ENCODE measurements around the gene MAPK8IP2.
"Not testable (repeated sequence)": the region's sequence is repeated elsewhere in the genome, so short reads cannot be mapped to it uniquely, and the experiment has no call there.

The MAPK8IP2 gene

DNA sequence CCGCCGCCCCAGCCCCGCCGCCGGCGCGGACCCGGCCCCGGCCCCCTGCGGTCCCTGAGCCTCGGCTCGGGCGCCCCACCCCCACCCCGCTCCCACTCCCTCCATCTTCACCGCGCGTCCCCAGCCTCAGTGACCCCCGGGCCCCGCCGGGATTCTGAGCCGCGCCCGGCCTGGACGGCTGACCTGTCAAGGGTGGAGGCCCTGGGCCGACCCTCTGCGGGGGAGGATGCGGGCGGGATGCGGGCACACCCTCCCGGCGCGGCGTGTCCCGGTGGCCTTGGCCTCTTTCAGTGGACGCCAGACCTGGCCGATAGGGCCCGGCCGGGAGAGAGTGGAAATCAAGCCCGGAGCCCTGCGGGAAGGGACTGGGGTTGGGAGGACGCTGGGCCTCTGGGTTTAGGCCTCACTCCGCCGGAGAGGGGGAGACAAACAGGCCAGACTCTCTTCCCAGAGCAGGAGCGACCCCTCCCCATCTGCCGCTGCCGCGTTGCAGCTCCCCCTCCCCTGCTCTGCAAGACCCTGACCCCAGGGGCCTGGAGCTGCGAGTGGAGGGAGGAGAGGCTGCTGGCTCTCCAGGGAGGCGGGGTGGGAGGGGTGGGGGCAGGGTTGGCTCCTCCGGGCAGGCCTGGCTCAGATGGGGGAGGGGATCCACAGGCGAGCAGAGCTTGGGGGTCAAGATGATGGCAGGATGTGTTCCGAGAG is 525 bp downstream of the MAPK8IP2 start:
- DNase-seq, result no peak

DNA sequence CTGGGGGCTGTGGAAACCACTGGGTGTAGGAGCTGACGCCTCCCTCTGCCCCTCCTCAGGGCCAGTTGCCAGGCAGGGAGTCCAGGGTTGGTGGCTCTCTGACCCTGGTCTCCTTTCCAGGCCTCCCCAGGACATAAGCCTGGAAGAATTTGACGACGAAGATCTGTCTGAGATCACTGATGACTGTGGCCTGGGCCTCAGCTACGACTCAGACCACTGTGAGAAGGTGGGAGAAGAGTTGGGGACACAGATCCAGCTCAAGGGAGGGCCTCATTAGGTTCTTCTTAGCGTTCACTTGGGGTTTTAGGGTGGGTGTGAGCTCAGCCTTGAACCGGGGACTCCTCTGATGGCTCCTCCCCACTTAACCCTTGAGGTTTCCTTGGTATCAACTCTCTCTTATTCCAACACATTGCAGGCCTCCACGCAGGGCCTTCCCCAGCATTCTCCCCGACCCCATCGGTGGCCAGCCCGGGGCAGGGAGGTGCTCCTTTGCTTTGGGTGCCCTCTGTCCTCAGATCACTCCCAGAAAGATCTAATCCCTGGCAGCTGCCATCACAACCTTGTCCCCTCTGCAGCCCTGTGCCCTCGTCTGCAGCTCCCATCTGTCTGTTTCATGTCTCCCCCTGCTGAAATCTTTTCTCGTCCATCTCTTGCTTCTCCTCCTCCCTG is 1.2 kb downstream of the MAPK8IP2 start:
- DNase-seq, result no peak

DNA sequence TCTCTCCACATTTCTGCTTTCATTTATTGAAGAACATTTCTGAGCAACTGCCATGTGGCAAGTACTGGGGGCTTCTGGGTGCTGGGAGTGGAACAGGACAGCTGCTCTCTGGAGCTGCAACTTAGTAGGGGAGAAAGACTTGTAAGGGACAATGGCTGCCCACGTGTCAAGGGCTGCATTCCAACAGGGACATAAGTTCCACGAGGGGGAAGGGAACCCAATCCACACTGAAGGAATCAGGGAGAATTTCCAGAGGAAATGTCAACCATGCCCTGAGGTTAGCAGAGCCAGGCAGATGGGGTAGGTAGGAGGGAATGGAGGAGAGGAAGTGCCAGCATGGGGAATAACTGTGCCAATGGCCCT is 1.7 kb downstream of the MAPK8IP2 start:
- no peak for DNase-seq

DNA sequence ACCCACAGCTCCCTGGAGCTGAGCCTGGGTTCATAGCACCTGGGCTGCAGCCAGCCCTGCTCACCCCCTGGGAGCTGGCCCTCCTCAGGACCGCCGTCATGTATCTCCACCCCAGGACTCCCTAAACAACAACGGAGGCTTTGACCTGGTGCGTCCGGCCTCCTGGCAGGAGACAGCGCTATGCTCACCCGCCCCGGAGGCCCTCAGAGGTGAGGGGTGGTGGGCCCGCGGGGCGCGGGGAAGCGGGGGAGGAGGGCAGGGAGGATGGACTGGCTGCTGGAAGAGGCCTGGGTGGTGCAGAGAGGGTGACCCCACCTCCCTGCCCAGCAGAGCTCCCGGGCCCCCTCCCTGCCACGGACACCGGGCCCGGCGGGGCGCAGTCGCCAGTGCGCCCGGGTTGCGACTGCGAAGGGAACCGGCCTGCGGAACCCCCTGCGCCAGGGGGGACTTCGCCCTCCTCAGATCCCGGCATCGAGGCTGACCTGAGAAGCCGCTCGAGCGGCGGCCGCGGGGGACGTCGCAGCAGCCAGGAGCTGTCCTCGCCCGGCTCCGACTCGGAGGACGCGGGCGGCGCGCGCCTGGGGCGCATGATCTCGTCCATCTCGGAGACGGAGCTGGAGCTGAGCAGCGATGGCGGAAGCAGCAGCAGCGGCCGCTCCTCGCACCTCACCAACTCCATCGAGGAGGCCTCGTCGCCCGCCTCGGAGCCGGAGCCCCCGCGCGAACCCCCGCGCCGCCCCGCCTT is 3.1 kb downstream of the MAPK8IP2 start:
- no peak for DNase-seq

DNA sequence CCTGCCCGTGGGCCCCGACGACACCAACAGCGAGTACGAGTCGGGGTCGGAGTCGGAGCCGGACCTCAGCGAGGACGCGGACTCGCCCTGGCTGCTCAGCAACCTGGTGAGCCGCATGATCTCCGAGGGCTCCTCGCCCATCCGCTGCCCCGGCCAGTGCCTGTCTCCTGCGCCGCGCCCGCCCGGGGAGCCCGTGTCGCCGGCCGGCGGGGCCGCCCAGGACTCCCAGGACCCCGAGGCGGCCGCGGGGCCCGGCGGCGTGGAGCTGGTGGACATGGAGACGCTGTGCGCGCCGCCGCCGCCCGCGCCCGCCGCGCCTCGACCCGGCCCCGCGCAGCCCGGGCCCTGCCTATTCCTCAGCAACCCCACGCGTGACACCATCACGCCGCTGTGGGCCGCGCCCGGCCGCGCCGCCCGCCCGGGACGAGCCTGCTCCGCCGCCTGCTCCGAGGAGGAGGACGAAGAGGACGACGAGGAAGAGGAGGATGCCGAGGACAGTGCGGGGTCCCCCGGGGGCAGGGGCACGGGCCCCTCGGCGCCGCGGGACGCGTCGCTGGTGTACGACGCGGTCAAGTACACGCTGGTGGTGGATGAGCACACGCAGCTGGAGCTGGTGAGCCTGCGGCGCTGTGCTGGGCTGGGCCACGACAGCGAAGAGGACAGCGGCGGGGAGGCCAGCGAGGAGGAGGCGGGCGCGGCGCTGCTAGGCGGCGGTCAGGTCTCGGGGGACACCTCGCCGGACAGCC is 3.8 kb downstream of the MAPK8IP2 start:
- DNase-seq, result no peak

DNA sequence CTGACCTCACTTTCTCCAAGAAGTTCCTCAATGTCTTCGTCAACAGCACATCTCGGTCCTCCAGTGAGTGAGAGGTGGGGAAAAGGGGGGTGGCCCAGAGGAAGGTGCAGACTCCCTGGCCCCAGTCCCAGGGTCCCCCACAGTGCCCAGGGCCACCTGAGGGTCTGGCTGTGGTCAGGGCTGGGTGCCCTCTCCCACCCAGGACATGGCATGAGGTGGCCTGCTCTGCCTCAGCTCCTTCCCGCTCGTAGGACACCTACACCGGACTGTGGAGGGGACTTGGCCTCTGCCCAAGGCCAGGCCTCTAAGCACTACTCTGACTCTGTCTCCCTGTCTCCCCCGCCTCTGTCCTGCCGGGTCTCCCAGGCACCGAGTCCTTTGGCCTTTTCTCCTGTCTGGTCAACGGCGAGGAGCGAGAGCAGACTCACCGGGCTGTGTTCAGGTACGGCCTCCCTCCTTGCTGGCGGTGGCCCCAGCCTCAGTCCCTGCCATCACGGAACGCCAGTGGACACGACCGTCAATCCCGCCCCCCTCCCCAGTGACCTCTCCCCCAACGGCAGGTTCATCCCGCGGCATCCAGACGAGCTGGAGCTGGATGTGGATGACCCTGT is 4.5 kb downstream of the MAPK8IP2 start:
- DNase-seq, result no peak

DNA sequence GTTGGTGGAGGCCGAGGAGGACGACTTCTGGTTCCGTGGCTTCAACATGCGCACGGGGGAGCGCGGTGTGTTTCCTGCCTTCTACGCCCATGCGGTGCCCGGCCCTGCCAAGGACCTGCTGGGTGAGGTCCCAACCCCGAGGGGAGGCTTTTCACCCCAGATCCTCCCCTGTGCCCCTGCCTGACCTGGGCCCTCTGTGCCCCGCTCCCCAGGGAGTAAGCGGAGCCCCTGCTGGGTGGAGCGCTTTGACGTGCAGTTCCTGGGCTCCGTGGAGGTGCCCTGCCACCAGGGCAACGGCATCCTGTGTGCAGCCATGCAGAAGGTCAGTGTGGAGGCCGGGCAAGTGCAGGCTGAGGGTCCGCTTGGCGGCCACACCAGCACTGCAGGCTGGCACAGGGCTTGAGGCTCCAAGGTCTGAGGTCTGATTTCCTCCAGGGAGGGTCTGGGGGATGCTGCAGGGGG is 5.1 kb downstream of the MAPK8IP2 start:
- DNase-seq, result no peak

DNA sequence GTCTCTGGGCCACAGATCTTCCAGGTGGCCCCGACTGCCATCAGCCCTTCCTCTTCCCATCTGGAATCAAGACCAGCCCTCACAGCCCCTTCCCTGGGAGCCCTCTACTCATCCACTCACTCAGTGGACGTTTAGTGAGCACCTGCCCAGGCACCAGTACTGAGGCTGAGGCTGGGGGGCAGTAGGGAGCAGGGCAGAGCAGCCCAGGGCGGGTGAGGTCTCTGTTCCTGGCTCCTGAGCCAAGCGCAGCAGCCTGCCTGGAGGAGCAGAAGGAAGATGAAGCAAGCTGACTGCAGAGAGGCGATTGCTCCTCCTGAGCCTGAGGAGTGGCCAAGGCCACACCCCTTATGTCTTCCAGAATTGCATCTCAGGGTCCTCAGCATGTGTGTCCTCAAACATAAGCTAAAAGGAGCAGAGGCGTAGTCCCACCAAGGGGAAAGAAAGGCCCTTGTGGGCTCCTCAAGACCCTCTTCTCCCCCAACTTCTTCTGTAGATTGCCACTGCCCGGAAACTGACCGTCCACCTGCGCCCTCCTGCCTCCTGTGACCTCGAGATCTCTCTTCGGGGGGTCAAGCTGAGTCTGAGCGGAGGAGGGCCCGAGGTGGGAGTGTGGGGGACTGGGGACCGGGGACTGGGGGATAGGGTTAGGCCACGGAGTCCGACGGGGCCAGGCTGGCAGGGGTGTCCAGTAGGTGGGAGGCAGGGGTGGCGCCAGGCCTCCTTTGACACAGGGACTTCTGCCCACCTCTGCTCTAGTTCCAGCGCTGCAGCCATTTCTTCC is 5.8 kb downstream of the MAPK8IP2 start:
- no peak for DNase-seq

DNA sequence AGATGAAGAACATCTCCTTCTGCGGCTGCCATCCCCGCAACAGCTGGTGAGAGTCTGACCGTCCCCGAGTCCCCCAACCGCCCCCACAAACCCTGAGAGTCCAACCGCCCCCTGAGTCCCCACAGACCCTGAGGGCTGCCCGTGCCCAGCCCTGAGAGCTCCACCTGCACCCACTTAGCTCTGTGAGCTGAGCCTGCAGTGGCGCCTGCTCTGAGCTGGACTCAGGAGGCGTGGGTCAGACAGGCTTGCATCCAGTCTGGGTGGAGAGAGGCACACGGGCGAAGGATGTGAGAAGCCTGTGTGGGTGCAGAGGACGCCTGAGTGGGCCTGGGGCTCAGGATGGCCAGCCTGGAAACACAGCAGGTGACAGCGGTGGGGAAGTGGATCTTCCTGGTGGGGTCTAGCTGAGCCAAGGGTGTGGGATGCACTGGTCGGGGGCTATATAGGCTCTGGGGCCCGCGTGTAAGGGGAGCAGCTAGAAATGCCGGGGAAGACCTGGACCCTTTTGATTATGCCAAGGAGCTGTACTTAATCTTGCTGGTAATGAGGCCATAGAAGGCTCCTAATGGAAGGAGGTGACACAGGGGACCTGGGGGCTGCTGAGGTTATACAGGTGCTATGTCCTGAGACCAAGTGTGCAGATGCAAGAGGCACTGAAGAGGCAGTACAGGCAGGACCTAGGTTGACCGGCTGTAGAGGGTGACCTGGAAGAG is 6.5 kb downstream of the MAPK8IP2 start:
- DNase-seq, result no peak

DNA sequence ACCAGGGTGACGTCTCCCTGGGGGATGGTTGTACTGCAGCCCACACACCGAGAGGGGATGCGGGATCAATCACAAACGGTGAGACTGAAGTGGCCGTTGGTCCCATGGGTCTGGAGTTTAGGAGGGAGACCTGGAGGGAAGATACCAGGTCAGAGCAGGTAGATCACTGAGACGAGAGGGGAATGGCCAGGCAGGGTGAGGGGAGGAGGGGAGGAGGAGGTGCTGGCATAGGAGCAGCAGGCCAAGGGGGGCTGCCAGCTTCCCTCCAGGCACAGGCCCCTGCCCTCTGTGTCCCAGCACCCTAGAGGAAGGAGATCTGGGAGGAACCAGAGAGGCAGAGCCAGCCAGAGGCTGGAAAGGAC is 7.0 kb downstream of the MAPK8IP2 start:
- DNase-seq, result no peak

DNA sequence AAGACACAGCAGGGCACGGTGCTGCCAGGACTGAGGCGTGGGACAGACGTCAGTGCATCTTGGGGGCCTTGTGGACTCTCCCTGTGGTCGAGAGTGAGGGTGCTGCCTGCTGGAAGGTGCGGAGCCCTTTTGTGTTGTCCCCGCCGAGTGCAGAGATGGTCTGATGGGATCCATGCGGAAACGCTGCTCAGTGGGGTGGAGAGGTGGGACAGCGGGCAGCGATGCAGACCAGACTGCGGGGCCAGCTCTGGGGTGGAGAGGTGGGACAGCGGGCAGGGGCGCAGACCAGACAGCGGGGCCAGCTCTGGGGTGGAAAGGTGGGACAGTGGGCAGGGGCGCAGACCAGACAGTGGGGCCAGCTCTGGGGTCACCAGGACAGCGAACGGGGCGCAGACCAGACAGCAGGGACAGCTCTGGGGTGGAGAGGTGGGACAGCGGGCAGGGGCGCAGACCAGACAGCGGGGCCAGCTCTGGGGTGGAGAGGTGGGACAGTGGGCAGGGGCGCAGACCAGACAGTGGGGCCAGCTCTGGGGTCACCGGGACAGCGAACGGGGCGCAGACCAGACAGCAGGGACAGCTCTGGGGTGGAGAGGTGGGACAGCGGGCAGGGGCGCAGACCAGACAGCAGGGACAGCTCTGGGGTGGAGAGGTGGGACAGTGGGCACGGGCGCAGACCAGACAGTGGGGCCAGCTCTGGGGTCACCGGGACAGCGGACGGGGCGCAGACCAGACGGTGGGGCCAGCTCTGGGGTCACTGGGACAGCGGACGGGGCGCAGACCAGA is 7.7 kb downstream of the MAPK8IP2 start:
- not testable (repeated sequence) for DNase-seq

DNA sequence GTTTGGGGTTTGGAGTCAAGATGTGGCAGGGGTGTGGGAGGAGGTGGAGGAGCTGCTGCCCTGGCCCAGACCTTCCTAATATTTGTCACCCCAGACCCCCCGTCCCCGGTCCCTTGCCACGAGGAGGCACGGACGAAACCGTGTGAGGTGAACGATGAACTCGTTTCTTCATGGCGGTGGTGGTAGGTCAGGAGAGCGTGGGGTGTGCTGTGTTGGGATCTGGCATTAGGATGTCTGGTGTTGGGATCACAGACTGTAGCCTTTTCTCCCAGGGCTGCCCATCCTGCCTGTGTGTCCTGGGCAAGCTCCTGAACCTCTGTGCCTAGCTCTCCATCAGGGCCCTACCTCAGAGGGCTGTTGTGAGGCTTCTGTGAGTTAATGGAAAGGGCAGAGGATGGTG is 8.4 kb downstream of the MAPK8IP2 start:
- DNase-seq, result no peak

DNA sequence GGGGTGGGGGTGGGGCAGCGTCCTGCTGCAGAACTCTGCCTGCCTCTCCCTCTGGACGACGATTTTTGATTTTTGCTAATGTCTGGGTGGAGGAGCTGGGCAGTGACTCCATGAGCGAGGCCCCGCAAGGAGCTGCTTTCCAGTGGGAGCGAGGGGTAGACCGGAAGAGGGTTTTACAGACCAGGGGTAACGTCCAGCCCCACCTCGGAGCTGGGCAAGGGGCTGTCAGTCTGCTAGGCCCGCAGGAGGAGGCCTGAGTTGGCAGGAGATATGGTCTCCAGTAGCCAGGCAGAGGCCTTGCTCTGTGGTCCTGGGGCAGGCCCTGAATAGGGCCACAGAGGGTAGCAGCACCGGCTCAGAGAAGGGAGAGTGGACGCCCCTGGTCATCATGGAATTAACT is 9.0 kb downstream of the MAPK8IP2 start:
- DNase-seq, result no peak

DNA sequence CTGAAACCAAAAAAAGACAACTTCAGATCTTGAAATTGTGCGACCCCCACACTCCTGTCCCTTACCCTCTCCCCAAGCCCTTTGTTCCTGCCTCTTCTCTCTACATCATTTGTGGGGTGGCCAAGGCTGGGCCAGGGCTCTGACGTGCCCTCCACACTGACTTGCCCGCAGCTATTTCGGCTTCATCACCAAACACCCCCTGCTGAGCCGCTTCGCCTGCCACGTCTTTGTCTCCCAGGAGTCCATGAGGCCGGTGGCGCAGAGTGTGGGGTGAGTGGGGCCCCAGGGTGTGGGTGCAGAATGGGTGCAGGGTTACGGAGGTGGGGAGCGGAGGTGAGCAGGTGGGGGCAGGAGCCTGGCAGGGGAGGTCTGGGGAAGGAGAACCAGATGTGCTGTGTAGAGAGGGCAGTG is 9.5 kb downstream of the MAPK8IP2 start:
- DNase-seq, result no peak

DNA sequence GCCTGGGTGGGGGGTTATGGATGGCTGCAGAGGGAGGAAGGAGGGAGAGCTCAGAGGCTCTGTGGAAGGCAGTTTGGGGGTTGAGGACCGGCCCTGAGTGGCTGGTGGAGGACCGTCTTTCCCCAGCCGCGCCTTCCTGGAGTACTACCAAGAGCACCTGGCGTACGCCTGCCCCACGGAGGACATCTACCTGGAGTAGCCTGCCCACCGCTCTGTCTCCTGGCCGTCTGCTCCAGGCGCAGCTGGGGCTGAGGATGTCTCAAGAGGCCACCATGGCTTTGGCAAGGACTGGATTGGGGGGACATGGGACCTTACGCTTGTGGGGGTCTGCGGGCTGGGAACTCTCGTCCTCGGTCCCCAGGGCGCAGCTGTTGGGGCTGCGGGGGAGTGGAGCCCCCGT is 10.0 kb downstream of the MAPK8IP2 start:
- no peak for DNase-seq

DNA sequence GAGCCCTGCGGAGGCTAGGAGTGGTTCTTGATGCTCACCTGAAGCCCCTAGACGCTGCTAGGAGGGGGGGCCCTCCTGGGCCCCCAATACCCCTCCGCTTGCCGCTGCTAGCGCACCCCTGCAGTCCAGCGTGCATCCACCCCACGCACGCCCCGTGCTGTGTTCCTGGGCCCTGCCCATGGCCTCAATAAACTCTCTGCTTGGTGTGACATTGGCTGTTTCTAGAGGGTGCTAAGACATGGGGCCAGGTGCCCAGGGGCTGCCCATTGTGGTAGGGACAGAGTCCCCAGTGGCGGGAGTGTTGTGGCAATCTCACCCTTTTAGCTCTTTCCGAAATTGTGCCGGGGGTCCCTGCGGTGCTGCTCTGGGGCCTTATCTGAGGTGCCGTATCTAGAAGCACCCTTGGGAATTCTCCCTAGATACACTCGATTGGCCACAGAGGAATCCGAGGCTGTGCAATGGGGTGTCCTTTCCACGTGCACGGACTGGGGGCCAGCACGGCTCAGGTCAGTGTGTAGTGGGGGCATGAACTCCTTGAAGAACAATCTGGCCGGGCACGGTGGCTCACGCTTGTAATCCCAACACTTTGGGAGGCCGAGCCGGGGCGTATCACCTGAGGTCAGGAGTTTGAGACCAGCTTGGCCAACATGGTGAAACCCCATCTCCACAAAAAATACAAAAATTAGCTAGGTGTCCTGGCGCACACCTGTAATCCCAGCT is 10.9 kb downstream of the MAPK8IP2 start:
- no peak for DNase-seq

DNA sequence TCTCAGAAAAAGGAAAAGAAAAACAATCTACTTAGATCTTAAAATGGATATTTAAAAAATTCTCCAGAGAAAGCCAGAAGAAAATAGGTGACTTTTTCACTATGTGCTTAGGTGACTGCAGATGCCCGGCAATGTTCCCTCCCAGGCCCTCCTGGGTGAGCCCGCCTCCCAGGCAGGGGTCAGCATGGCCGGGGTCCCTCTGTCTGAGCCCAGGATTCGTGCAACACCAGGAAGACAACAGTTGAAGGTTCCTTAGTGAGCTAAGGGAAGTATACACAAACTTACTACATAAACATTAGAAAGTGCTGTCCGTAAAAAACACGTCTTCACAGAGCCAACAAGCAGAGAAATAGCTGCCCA is 11.6 kb downstream of the MAPK8IP2 start:
- DNase-seq, result no peak

DNA sequence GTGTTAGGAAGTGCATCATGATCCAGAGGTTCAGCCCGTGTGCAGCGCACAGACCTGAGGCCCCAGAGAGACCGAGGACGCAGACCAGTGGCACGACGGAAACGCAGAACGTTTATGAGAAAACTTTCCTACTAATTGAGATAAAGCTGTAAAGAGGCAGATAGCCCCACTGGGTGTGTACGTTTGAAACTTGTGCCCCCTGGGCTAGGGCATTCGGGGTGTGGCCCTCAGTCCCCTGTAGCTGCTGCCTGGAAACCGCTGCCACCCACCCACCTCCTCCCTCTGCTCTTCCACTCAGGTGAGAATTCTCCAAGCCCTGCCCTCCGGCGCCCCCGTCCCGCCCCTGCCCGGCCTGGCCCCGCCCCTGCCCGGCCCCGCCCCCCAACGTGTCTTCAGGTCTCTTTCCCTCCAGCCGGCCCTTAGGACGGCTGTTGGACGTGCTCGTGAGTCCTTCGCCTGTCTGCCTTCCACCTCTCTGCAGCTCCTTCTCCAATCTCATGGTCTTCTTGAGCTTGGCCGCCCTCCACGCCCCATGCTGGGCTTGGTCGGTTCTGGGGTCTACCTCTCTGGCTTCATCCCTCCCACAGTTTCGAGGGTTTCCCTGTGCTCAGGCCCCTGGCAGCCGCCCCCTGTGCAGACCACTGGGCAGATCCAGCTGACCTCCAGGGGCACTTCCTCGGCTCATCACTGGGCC is 12.1 kb downstream of the MAPK8IP2 start:
- peak in 1 of 2 donors; percentile 27 for DNase-seq

DNA sequence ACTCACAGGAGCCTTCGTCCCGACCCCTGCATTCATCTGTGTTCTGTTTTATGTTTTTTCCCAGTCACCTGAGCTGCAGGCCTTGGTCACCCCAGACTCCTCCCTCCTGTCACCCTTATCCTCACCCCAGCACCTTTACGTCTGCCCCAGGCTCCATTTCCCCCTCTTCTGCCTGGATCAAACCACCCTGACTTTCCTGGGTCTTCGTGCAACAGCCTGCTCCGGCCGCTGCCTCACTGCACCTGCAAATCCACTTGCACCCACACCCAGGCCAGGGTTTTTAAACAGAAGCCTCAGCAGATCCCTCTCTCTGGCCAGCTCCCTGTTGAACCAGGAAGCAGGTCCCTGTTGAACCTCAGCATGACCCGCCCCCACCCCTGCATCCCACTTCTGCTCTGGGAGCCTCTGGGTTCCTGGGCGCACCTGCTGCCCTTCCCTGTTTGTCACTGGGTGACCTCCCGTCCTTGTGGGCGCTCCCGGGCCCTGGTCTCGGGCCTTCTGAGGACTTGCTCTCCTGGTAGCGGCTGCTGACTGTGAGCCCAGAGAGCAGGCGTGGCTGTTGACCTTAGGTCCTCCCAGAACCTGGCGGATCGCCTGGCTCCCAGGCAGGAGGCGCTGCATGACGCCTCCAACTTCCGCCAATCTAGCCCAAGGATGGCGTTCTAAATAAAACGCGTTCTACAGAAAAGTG is 12.8 kb downstream of the MAPK8IP2 start:
- DNase-seq, result no peak
